Cardiac fibroblast (primary cell): Measurements from ENCODE around the gene ZNF581.

Source experiments
- DNase-seq, 2 donors: peaks; one replicate each; pipeline versions ENCODE4 v3.0.0 to v3.0.0-alpha.2; 2010; ENCODE audit warnings: low read depth in 2 of 2
- H3K4me3 ChIP-seq, 2 donors: replicated peaks in 1 of 2; 1 replicate in 1 of 2; 2 replicates in 1 of 2; pipeline ENCODE4 v1.5.1; 2011; ENCODE audit warnings: low read depth in 2 of 2, low read length in 2 of 2, mild to moderate bottlenecking in 2 of 2, moderate library complexity in 1 of 2
- TF ChIP-seq, protein P1 (sequence below): IDR thresholded peaks from one replicate; pipeline ENCODE4 v1.5.1; 2011; ENCODE audit warnings: low read depth, mild to moderate bottlenecking, low read length, inconsistent platforms

Gene ZNF581

DNA sequence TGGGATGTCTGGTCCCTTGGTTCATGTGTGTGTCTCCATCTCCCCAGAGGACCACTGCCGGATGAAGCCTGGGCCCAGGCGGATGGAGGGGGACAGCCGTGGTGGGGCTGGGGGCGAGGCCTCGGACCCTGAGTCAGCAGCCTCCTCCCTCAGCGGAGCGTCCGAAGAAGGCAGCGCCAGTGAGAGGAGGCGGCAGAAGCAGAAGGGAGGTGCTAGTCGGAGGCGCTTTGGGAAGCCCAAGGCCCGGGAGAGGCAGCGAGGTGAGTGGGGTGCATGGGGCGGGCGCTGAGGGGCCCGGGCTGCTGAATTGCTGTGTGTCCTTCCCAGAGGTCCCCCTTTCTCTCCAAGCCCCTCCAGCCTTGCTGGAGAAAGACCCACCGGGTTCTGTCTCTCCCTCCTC, 7.8 kb downstream of the ZNF581 start:
- TF ChIP-seq, protein P1, sequence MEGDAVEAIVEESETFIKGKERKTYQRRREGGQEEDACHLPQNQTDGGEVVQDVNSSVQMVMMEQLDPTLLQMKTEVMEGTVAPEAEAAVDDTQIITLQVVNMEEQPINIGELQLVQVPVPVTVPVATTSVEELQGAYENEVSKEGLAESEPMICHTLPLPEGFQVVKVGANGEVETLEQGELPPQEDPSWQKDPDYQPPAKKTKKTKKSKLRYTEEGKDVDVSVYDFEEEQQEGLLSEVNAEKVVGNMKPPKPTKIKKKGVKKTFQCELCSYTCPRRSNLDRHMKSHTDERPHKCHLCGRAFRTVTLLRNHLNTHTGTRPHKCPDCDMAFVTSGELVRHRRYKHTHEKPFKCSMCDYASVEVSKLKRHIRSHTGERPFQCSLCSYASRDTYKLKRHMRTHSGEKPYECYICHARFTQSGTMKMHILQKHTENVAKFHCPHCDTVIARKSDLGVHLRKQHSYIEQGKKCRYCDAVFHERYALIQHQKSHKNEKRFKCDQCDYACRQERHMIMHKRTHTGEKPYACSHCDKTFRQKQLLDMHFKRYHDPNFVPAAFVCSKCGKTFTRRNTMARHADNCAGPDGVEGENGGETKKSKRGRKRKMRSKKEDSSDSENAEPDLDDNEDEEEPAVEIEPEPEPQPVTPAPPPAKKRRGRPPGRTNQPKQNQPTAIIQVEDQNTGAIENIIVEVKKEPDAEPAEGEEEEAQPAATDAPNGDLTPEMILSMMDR, result no peak
- H3K4me3 ChIP-seq, result no peak overlapping the region
- DNase-seq, result no peak

DNA sequence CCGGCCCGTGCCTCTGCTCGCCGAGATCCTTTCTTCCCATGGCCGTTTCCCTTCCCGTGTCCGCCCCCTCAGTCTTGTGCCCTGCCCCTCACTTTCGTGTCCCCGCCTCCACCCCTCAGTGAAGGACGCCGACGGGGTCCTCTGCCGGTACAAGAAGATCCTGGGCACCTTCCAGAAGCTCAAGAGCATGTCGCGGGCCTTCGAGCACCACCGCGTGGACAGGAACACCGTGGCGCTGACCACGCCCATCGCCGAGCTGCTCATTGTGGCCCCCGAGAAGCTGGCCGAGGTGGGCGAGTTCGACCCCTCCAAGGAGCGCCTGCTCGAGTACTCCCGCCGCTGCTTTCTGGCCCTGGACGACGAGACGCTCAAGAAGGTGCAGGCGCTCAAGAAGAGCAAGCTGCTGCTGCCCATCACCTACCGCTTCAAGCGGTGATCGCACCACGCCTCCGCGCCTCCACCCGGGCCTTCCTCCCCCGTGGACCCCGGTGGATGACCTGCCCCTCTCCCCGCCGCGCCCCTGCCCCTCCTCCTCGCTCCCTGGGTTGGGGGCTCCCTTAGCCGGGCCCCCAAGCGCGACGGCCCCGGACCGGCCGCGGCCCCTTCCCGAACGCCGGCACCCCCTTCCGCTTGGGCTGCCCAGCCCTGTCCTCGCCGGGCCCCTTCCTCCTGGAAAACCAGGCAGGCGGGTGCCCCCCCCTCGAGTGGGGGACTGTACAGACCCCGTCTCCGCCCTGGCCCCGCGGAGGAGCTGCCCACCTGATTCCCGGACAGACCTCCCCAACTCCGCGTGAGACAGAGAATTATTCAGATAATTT, 9.1 kb downstream of the ZNF581 start:
- H3K4me3 ChIP-seq, result no peak overlapping the region
- no peak for DNase-seq
- TF ChIP-seq, protein P1, result no peak

DNA sequence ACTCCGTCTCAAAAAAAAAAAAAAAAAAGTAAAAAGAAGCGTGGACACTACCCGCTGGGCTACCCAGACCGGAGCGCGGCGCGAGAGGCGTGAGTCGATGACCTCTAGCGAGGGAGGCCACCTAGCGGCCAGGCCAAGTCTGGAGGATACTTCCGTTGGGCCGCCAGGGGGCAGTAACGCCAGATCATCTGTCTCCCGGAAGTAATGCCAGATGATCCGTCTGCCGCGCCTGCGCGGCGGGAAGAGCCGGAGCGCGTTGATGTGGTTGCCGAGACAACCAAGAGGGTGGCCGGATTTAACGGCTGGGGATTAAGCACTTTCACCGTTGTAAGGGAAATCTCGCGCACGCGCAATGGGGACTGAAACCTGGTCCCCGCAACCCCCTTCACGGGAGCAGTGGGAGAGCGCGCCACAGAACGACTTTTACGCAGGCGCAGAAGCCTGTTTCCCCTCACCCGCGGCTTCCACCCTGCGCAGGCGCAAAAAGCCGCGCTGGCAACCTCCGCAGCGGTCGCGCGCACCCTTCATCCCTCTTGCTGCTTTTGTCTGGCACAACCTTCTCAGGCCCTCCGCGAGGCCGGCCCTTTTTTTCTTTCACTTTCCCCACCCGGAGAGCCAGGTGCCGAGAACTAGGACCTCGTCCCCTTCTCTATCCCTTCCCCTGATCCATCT, 10.3 kb downstream of the ZNF581 start:
- DNase-seq, result peak; percentile 99
- H3K4me3 ChIP-seq, result peak overlapping the region; percentile 80 to 90
- TF ChIP-seq, protein P1, result peak; percentile 100

DNA sequence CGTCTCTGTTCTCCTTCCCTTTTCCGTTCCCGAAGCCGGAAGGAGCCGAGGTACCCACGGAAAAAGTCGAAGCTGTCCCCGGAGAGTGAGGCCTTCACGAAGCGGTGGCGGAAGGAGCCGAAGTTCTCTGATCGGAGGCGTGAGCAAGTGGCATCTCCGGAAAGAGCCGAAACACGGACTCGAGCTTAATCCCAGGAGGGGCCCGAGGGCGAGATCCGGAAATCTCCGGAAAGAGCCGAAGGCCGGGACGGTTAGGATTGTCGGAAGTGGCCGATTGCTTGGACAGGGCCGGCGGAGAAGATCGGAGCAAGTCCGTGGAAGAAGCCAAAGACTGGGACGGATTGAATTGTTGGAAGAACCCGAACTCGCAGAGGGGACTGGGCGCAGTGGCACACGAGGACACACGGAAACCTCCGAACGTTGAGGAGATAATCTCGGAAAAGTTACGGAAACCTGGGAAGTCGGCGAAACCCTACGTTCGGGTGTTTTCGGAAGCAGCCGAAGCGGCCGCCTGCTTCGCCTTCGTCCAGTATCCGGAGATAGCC, 10.9 kb downstream of the ZNF581 start:
- peak overlapping the region; percentile 80 to 90 for H3K4me3 ChIP-seq
- DNase-seq, result peak; percentile 100
- TF ChIP-seq, protein P1, result no peak

DNA sequence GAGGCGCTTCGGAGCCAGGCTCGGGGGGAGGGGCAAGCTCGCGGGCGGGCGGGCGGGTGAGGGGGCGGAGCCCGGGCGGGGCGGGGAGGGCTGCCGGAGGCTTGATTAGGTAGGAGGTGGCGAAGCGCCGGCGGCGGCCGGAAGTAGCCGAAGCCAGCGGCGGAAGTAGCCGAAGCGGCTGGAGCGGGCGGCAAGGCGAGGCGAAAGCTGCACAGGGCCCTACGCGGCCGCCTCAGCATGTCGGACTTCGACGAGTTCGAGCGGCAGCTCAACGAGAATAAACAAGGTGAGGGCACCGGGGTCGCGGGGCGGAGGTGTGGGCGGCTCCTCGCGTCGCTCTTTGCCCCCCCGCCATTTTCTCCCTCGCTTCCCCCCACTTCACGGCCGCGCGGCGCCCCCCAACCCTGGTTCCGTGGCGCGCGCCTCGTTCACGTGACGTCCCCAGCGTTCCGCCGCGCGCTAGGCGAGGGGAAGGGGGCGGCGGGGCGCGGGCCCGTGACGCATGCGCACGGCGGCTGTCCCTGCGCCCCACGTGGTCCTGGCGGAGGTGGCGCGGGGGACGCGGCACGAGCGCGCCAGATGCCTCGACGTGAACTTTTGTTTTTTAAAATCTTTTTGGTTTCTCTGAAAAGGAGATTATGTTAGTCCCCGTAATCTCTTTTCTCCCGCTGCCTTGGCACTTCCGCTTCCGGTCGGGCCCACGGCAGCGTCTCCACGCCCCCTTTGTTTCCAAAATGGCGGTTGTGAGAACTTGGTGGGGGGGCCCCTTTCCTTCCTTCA, 11.6 kb downstream of the ZNF581 start, which contains the start of gene U2AF2:
Gene U2AF2, plus strand, starts transcription at position 168 of the 780 bp plus-strand sequence. Its CDS starts 70 bp downstream, at position 238.
- DNase-seq, result peak; percentile 95 to 96
- TF ChIP-seq, protein P1, result no peak
- H3K4me3 ChIP-seq, result peak within 1 kb of the TSS; percentile 90 to 95

DNA sequence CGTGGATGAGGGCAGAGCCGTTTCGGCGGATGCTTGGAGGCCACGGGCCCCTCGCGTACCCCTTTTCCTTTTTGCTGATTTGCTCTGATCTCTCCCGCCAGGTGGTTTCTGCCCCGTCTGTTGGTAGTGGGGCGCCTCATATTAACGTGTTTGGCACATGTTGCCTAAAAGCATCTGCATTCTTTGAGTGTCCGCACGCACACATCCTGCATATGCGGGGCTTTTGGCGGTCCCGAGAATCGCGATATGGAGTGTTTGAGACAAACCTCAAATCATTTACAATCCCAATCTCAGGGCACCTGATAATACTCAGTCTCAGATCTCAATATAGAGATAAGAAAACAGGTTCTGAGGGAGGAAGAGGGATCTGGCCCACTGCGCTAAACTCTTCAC, 12.2 kb downstream of the ZNF581 start:
- no peak for DNase-seq
- H3K4me3 ChIP-seq, result peak overlapping the region; percentile 90 to 95
- TF ChIP-seq, protein P1, result no peak
